ENCODE results near the gene PRUNE2.
"Not testable (repeated sequence)": the region's sequence is repeated elsewhere in the genome, so short reads cannot be mapped to it uniquely, and the experiment has no call there.

Gene PRUNE2

GRCh38 chr9:76688471-76689238, 217.3 kb downstream of the PRUNE2 start:
- no peak for DNase-seq

- DNase-seq, result no peak
Measured at GRCh38 chr9:76687861-76688391, 218.0 kb downstream of the PRUNE2 start.

- no peak for DNase-seq
Measured at GRCh38 chr9:76686756-76687155, 219.2 kb downstream of the PRUNE2 start.

GRCh38 chr9:76684213-76684612, 221.7 kb downstream of the PRUNE2 start:
- DNase-seq, result no peak

GRCh38 chr9:76681556-76681955, 224.4 kb downstream of the PRUNE2 start:
- no peak for DNase-seq

GRCh38 chr9:76680716-76681425, 225.0 kb downstream of the PRUNE2 start:
- no peak for DNase-seq

DNA sequence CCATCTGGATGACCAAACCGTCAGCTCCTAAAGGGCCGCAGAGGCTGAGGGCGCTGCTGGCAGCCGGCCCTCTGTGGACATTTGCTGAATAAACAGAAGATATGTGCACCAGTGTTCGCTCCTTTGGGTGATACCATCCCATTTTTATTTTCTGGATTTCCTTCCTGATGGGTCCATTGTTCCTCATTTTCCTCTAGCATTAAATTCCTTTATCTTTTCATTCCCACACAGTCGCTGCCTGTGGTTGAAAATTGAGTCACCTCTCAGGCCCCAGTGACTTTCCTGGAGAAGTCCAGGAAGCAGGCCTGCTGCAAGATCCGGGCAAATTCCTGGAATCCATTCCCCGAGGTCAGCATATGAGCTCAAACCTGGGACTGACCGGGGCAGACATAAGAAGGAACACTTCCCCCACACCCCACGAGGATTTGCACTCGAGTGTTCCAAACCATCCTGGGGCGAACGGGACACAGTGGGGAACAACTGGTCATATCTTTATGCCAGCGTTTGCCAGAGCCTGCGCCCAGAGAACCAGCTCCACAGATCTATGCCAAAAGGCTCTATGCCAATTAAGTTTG, 228.3 kb downstream of the PRUNE2 start:
- no peak for DNase-seq

GRCh38 chr9:76676857-76677256, 229.1 kb downstream of the PRUNE2 start:
- no peak for DNase-seq

GRCh38 chr9:76667521-76667957, 238.4 kb downstream of the PRUNE2 start:
- no peak for DNase-seq

DNA sequence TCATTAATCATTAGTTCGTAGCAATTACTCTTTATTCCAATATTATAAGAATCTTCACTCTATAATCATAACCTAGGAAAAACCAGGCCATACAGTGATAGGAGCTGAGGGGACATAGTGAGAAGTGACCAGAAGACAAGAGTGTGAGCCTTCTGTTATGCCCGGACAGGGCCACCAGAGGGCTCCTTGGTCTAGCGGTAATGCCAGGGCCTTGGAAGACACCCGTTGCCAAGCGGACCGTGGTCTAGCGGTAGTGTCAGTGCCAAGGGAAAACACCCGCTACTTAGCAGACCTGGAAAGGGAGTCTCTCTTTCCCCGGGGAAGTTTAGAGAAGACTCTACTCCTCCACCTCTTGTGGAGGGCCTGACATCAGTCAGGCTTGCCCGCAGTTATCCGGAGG, 239.9 kb downstream of the PRUNE2 start:
- not testable (repeated sequence) for DNase-seq

- DNase-seq, result no peak
Measured at GRCh38 chr9:76665458-76665857, 240.5 kb downstream of the PRUNE2 start.

DNA sequence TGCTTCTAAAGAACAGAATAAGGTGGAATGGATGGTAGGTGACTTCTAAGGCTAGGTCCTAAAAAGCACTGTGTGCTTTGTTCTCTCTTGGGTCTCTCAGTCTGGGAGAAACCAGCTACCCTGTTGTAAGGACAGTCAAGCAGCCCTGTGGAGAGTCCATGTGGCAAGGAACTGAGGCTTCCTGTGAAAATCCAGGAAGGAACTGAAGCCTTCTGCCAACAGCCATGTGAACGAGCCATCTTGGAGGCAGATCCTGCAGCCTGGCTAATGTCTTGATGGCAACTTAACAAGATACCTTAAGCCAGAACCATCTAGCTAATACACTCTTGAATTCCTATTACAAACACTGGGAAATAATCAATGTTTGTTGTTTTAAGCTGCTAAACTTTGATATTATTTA, 241.8 kb downstream of the PRUNE2 start:
- no peak for DNase-seq

GRCh38 chr9:76662476-76663281, 243.2 kb downstream of the PRUNE2 start:
- no peak for DNase-seq

- no peak for DNase-seq
Measured at GRCh38 chr9:76658510-76659231, 247.2 kb downstream of the PRUNE2 start.

- no peak for DNase-seq
Measured at GRCh38 chr9:76657265-76657664, 248.6 kb downstream of the PRUNE2 start.

GRCh38 chr9:76655971-76656370, 249.9 kb downstream of the PRUNE2 start:
- DNase-seq, result no peak

DNA sequence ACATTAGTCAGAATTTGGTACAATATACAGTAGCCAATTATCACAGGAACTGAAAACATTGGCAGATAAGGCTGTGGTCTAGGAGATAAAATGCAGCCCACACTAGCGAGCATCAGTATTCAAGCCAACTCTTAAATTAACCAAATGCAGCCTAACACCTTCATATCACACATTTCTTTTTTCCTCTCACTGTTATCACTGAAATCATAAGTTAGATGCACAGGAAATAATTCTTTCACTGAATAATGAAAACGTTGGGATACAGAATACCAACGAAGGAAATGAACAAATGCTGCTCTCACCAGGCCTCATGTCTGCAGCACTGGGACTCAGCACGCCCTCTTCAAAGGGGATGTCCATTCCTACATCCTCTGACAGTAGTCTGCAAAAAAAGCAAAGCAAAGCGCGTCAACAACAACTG, 250.8 kb downstream of the PRUNE2 start:
- no peak for DNase-seq

DNA sequence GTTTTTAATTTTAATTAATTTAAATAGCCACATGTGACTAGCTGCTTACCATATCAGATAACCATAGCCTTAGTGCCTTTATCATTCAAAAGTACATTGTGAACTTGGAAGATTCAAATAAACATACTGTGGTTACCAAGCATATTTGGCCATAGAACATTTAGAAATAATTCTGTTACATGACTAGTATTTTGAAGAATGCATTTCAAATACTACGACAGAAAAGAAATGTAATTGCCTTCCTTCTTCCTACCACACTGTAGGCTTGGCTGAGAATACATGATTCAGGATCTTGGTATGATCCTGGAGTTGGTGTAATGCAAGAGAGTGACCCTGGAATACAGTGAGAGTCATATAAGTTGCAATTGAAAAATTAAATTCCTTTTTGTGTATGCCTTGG, 251.3 kb downstream of the PRUNE2 start:
- no peak for DNase-seq

DNA sequence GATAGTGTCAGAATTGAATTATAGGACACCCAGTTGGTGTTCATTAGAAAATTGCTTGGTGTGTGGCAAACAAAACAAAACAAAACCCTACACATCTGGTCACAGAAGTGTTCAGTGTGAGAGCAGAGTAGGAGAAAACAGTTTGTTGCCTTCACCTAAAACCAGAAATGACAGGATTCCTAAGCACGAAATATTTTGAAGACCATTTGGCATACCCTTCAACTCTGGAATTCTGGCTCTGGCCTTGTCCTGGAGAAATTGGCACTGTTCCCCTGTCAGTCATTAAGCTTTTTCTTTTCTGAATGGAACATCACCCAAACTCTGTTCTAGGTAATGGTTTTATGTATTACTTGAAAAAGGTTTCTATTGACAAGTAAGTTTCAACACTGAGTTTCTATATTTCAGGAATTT, 251.9 kb downstream of the PRUNE2 start:
- DNase-seq, result no peak

GRCh38 chr9:76652894-76653293, 253.0 kb downstream of the PRUNE2 start:
- no peak for DNase-seq

DNA sequence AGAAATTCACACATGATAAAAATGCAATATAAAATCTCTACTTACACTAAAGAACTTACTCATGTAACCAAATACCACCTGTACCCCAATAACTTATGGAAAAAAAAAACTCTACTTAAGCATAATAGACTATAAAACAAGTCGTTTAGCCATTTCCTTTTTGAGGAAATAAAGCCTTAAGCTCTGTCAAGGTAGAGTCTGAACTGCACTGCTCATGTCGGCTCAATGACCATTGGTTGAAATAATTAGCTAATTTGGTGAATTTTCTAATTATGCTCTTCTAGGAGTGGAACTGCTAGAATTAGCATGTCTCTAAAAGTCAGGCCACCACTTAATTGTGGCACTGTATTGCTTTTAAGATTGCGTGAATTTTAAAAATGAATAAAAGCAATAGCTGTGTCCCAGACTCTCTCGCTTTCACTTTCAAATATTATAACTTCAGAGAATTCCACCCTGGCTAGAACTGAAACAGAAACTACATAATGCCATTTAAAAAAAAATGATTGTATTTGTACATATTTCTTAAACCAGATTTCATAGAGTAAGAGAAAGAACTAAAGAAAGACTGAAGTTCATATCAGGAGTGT, 254.7 kb downstream of the PRUNE2 start:
- no peak for DNase-seq

GRCh38 chr9:76650692-76651091, 255.2 kb downstream of the PRUNE2 start:
- no peak for DNase-seq
